PFSK-1 (cell line): ENCODE results near the gene MZF1.

Source experiments
- FOXP2 ChIP-seq: optimal IDR thresholded peaks from 2 replicates; pipeline ENCODE3; 2011; ENCODE audit warnings: borderline replicate concordance, control low read depth, inconsistent platforms; ENCODE audit not compliant: insufficient read depth; ENCODE audit errors: extremely low read length, extremely low read depth
- POLR2AphosphoS5 ChIP-seq: IDR thresholded peaks from 2 replicates; pipeline ENCODE4 v1.6.1; 2012; ENCODE audit warnings: low read depth, mild to moderate bottlenecking, control low read depth, low read length, moderate library complexity
- REST ChIP-seq, 2 experiments: IDR thresholded peaks; 2 replicates each; pipeline versions ENCODE4 v1.6.1 to v1.8.0; 2011 to 2012; ENCODE audit warnings: low read depth in 2 of 2, low read length in 2 of 2, control low read depth in 1 of 2, inconsistent platforms in 1 of 2, mild to moderate bottlenecking in 1 of 2, moderate library complexity in 1 of 2; ENCODE audit not compliant: insufficient read depth in 1 of 2
- SIN3A ChIP-seq: IDR thresholded peaks from 2 replicates; pipeline ENCODE4 v1.6.1; 2012; ENCODE audit warnings: mild to moderate bottlenecking, low read length, moderate library complexity, borderline replicate concordance; ENCODE audit not compliant: insufficient read depth
- TAF1 ChIP-seq: IDR thresholded peaks from 2 replicates; pipeline ENCODE4 v1.6.1; 2012; ENCODE audit warnings: low read length, control low read depth, borderline replicate concordance; ENCODE audit not compliant: insufficient read depth

Gene MZF1

GRCh38 chr19:58573658-58574164 is 576 bp upstream of the MZF1 start:
- TF ChIP-seq REST (IDR thresholded peaks at IDR 0.05; ENCODE audit: insufficient read depth in 1 of 2, low read depth in 2 of 2, low read length in 2 of 2) (no peak), FOXP2 (no peak), SIN3A (peak; percentile 86; the same call in 1 of the 2 replicates), POLR2AphosphoS5 (no peak)

- no peak for TF ChIP-seq FOXP2
- TF ChIP-seq POLR2AphosphoS5, result no peak
- no peak for TF ChIP-seq SIN3A
- TF ChIP-seq TAF1, result no peak
- no peak for TF ChIP-seq REST (IDR thresholded peaks at IDR 0.05; ENCODE audit: insufficient read depth in 1 of 2, low read depth in 2 of 2, low read length in 2 of 2)
These were observed 913 bp downstream of the MZF1 start for GRCh38 chr19:58572026-58572817.

GRCh38 chr19:58571575-58571947 is 1.6 kb downstream of the MZF1 start:
- no peak for TF ChIP-seq POLR2AphosphoS5
- no peak for TF ChIP-seq REST (IDR thresholded peaks at IDR 0.05; ENCODE audit: insufficient read depth in 1 of 2, low read depth in 2 of 2, low read length in 2 of 2)
- no peak for TF ChIP-seq SIN3A
- no peak for TF ChIP-seq TAF1
- TF ChIP-seq FOXP2, result no peak

- TF ChIP-seq TAF1 (no peak), REST (IDR thresholded peaks at IDR 0.05; ENCODE audit: insufficient read depth in 1 of 2, low read depth in 2 of 2, low read length in 2 of 2) (no peak), POLR2AphosphoS5 (no peak), FOXP2 (no peak), SIN3A (no peak)
These were observed 2.2 kb downstream of the MZF1 start for GRCh38 chr19:58570770-58571574.
